HepG2 (cell line): ENCODE results near the gene BANP.

Experiments used
- DMAP1 ChIP-seq: IDR thresholded peaks from 2 replicates; pipeline ENCODE4 v1.6.1; 2016
- NKX3-1 ChIP-seq: sonication (generic); formaldehyde crosslinking; IDR thresholded peaks from 2 replicates; pipeline ENCODE4 v1.5.0; 2020; ENCODE audit warnings: missing genetic modification reagents
- TBP ChIP-seq: sonication (generic); formaldehyde crosslinking; IDR thresholded peaks from 2 replicates; pipeline ENCODE4 v1.5.0; 2020; ENCODE audit warnings: missing genetic modification reagents
- TCF7L2 ChIP-seq: IDR thresholded peaks from 2 replicates; pipeline ENCODE4 v1.6.1; 2011; ENCODE audit warnings: mild to moderate bottlenecking, low read depth, low read length, moderate library complexity
- ZNF331 ChIP-seq: sonication (generic); formaldehyde crosslinking; IDR thresholded peaks from 2 replicates; pipeline ENCODE4 v1.4.0; 2020; ENCODE audit warnings: missing genetic modification reagents
- ZNF75D ChIP-seq: sonication (generic); formaldehyde crosslinking; IDR thresholded peaks from 2 replicates; pipeline ENCODE4 v1.8.1; 2023; ENCODE audit warnings: missing genetic modification reagents, mild to moderate bottlenecking, borderline replicate concordance

DNA sequence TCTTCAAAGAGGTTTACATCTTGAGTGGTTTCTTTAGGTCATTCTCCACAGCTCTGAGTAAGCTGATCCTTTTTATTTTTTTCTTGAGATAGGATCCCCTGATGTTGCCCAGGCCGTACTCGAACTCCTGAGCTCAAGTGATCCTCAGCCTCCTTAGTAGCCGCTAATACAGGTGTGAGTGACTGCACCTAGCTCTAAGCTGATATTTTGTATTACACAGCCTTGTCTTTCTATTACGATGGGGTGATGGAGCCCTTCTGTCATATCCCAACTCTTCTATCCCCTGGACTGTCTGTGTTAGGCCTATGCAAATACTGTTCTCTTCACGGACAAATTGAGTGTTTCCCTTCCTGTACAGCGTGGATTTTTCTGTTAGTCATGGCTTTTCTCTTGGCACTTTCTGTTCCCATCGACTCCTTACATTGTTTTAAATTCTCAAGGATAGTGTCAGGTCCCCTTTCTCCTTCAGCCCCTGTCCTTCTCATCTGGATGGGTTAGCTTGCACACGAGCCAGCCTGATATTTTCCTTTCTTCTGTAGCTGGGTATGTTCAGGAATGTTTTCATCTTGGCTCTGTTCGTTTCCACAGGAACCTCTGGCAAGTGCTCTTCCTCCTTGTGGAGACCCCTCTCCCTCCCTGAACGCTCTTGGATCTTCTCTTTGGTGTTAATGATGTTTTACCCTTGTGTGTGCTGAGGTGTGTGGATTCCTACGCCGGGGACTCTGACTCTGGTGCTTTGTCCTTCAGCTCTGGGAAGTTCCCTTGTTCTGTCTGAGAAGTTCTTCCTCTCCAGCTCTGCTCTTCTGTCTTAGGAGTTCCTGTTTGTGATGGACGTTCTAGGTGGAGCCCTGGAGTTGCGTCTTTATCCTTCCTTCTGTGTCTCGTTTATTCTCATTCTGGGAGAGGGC lies 2.3 kb downstream of the BANP start:
- TF ChIP-seq NKX3-1 (CRISPR knock-in tag) = no peak
- TF ChIP-seq TCF7L2 = no peak
- no peak for TF ChIP-seq ZNF331
- no peak for TF ChIP-seq ZNF75D (CRISPR knock-in tag)
- no peak for TF ChIP-seq TBP (CRISPR knock-in tag)
- no peak for TF ChIP-seq DMAP1 (CRISPR knock-in tag)
